GM12891 (cell line): ENCODE measurements around the gene WFDC10B.

Source experiments
- PAX5 ChIP-seq: IDR thresholded peaks from 2 replicates; pipeline ENCODE4 v1.6.1; 2011; ENCODE audit warnings: low read length, moderate library complexity, mild to moderate bottlenecking; ENCODE audit not compliant: insufficient read depth, severe bottlenecking
- POLR2A ChIP-seq: IDR thresholded peaks from 2 replicates; pipeline ENCODE4 v1.6.1; 2011; ENCODE audit warnings: low read depth, low read length, control low read depth
- POLR2AphosphoS5 ChIP-seq: IDR thresholded peaks from 2 replicates; pipeline ENCODE4 v1.6.1; 2011; ENCODE audit warnings: low read depth, low read length, control low read depth
- POU2F2 ChIP-seq: IDR thresholded peaks from 2 replicates; pipeline ENCODE4 v1.6.1; 2011; ENCODE audit warnings: low read depth, mild to moderate bottlenecking, control low read depth, low read length, moderate library complexity
- SPI1 ChIP-seq: IDR thresholded peaks from 2 replicates; pipeline ENCODE4 v1.6.1; 2011; ENCODE audit warnings: low read depth, low read length, control low read depth
- TAF1 ChIP-seq: IDR thresholded peaks from 2 replicates; pipeline ENCODE4 v1.6.1; 2011; ENCODE audit warnings: low read depth, low read length, control low read depth

DNA sequence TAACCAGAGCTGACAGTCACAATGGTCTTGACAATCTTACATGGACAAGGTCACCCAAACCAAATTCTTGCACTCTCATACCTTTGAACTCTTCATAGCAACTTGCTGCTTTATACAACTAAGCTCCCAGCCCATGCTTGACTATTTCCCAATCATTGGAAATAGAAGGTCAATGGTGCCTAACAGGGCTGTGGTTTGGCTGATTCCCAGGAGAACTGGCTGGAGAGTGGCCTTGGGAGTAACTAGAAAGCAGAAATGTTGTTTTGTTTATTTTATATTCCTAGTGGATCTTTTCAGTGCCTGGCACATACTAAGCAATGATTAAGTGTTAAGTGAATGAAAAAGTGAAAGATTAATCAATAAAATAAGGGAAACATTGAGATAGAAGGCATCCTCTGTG, 20.3 kb upstream of the WFDC10B start:
- TF ChIP-seq SPI1 (no peak), POLR2A (no peak), POLR2AphosphoS5 (no peak), TAF1 (no peak), PAX5 (no peak), POU2F2 (no peak)
